Muscle of leg (tissue), 11 donors: ENCODE data around the gene INTU. TPM values are rescaled to one million over a fixed set of nuclear protein-coding genes. Genes with fewer than 3 reads are reported as not detected.

Source experiments
- DNase-seq: peaks from one replicate; pipeline ENCODE4 v3.0.0; 2013
- H3K27ac ChIP-seq: one replicate; pipeline ENCODE4 v1.5.1; 2013; ENCODE audit warnings: mild to moderate bottlenecking, low read length, control low read depth
- H3K27me3 ChIP-seq: one replicate; pipeline ENCODE4 v1.6.1; 2013; ENCODE audit warnings: low read length; ENCODE audit not compliant: control insufficient read depth, insufficient read depth
- H3K36me3 ChIP-seq: one replicate; pipeline ENCODE4 v1.6.1; 2013; ENCODE audit warnings: low read length; ENCODE audit not compliant: control insufficient read depth, insufficient read depth
- H3K4me1 ChIP-seq: one replicate; pipeline ENCODE4 v1.6.1; 2013; ENCODE audit warnings: low read length; ENCODE audit not compliant: control insufficient read depth, insufficient read depth
- H3K4me3 ChIP-seq: one replicate; pipeline ENCODE4 v1.5.1; 2013; ENCODE audit warnings: low read length, control low read depth
- H3K9me3 ChIP-seq: replicated peaks from 2 replicates; pipeline ENCODE4 v1.6.1; 2013; ENCODE audit warnings: low read depth, low read length; ENCODE audit not compliant: control insufficient read depth
- WGBS: methylation state at CpG from one replicate; pipeline ENCODE4 v1.1.5; 2013; ENCODE audit warnings: missing lambda C conversion rate; ENCODE audit not compliant: insufficient coverage; 5-methylcytosine and 5-hydroxymethylcytosine counted together
- polyA plus RNA-seq, 8 donors: library from polyadenylated mRNA; unstranded; fragments of 120-200 nt; gene quantifications; one replicate each; pipeline versions ENCODE4 v1.2.1 to v1.2.3, GENCODE V29; 2013; ENCODE audit warnings: inconsistent platforms in 1 of 8, low replicate concordance in 1 of 8; ENCODE audit not compliant: insufficient read length in 8 of 8, insufficient read depth in 1 of 8
- total RNA-seq: library from RNA; stranded (reverse); fragments of 120-200 nt; gene quantifications from one replicate; pipeline ENCODE4 v1.2.4, GENCODE V29; 2013

The INTU gene
- total and polyA plus RNA-seq, 9 donors = 6.9 to 13.0 (median 8.9) TPM

DNA sequence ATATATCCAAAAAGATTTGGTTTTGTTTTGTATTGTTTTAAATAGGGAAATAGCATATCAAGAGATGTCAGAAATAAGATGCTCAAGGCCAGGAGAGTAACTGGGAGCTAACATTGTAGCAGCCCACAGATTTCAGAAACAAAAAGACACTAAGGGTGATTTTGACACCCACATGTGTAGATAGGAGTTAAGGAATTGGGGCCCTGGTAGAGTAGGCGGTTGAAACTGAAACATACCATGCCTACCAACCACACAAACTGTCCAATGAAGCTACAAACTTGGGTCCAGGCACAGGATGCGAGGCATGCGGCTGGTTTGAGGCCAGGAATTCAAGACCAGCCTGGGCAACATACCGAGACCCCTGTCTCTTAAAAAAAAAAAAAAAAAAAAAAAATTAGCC, 143.1 kb downstream of the INTU start:
- H3K27ac ChIP-seq = no peak overlapping the region
- H3K9me3 ChIP-seq = no peaks in the 10 kb centered on the region
- no peak overlapping the region for H3K4me3 ChIP-seq
- no CpG with 5 or more reads among the region's 4 CpGs for WGBS
- H3K27me3 ChIP-seq = no peaks in the 10 kb centered on the region
- no peaks in the 10 kb centered on the region for H3K36me3 ChIP-seq
- no peaks in the 10 kb centered on the region for H3K4me1 ChIP-seq
- no peak for DNase-seq

Other genes starting within 250 kb of the INTU start
- gene SLC25A31, start 97.4 kb downstream of the INTU start, total RNA-seq = not detected
- gene SLC25A31, start 97.4 kb downstream of the INTU start, polyA plus RNA-seq = under 1 TPM in 1 of 8 donors, not detected in 7; 0.08 TPM
- gene HSPA4L, start 149.4 kb downstream of the INTU start, total RNA-seq = 2.5 TPM
- gene HSPA4L, start 149.4 kb downstream of the INTU start, polyA plus RNA-seq = 10 to 100 TPM in 4 of 8 donors, 1 to 10 TPM in 4; 7.3 to 14.5 (median 10.5) TPM
- gene PLK4, start 247.9 kb downstream of the INTU start, total RNA-seq = 9.2 TPM
- 10 to 100 TPM in 5 of 8 donors, 1 to 10 TPM in 3; 8.4 to 14.1 (median 10.2) TPM for gene PLK4, start 247.9 kb downstream of the INTU start, polyA plus RNA-seq